ENCODE measurements around the gene EDN2. TPM values are rescaled to one million over a fixed set of nuclear protein-coding genes. Genes with fewer than 3 reads are reported as not detected.

EDN2 gene
- total RNA-seq, 2 donors from 2014 or later: not detected

DNA sequence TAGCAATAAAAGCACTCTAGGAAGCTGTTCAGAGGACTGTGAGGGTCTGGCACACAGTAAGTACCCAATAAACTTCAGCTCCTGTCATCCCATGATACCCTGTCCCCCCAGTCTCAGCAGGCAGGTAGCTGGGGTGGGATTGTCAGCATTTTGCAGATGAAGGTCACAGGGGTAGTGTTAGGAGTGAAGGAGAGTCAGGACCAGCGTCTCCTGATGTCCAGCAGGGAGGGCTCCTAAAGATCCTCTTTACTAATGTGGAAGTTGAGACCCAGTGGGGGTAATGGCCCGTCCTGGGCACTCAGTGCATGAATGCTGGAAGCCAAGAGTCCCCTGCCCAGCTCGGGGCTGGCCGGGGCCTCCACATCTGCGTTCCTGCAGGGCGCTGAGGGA is 31.3 kb upstream of the EDN2 start:
- no peak for TF ChIP-seq CTCF (IDR thresholded peaks at IDR 0.05)
- Histone ChIP-seq H3K4me3 (peak overlapping the region; percentile 83), H3K27me3 (replicated peaks; ENCODE audit: insufficient read depth) (no peaks in the 10 kb centered on the region), H3K4me1 (ENCODE audit: control insufficient read depth in 1 of 2, low read depth in 2 of 2) (peaks cover 12 to 19% of the 10 kb centered on the region in 2 donors), H3K9me3 (no peaks in the 10 kb centered on the region), H3K27ac (no peak overlapping the region), H3K36me3 (no peaks in the 10 kb centered on the region)
- DNase-seq (ENCODE audit: low spot score) (no peak), ATAC-seq (ENCODE audit: insufficient number of reproducible peaks, low FRiP score, low read depth) (no peak)

GRCh38 chr1:41515131-41515678 is 30.7 kb upstream of the EDN2 start:
- Histone ChIP-seq H3K9me3 (no peaks in the 10 kb centered on the region), H3K36me3 (no peaks in the 10 kb centered on the region), H3K4me3 (no peak overlapping the region), H3K27me3 (replicated peaks; ENCODE audit: insufficient read depth) (no peaks in the 10 kb centered on the region), H3K4me1 (ENCODE audit: control insufficient read depth in 1 of 2, low read depth in 2 of 2) (peaks cover 12 to 19% of the 10 kb centered on the region in 2 donors), H3K27ac (no peak overlapping the region)
- no peak for TF ChIP-seq CTCF (IDR thresholded peaks at IDR 0.05)
- DNase-seq (ENCODE audit: low spot score) (no peak), ATAC-seq (ENCODE audit: insufficient number of reproducible peaks, low FRiP score, low read depth) (no peak)

- ATAC-seq (ENCODE audit: insufficient number of reproducible peaks, low FRiP score, low read depth): no peak
- H3K27me3 ChIP-seq (replicated peaks; ENCODE audit: insufficient read depth): no peaks in the 10 kb centered on the region
- H3K4me3 ChIP-seq: no peak overlapping the region
Observed at GRCh38 chr1:41514381-41514780, 29.9 kb upstream of the EDN2 start.

GRCh38 chr1:41513383-41513735 is 28.9 kb upstream of the EDN2 start:
- Histone ChIP-seq H3K27me3 (replicated peaks; ENCODE audit: insufficient read depth) (no peaks in the 10 kb centered on the region), H3K4me1 (ENCODE audit: control insufficient read depth in 1 of 2, low read depth in 2 of 2) (peaks cover 12 to 19% of the 10 kb centered on the region in 2 donors), H3K9me3 (no peaks in the 10 kb centered on the region), H3K36me3 (no peaks in the 10 kb centered on the region), H3K4me3 (no peak overlapping the region), H3K27ac (no peak overlapping the region)
- DNase-seq (ENCODE audit: low spot score) (no peak), ATAC-seq (ENCODE audit: insufficient number of reproducible peaks, low FRiP score, low read depth) (no peak)
- TF ChIP-seq CTCF (IDR thresholded peaks at IDR 0.05): no peak

More at GRCh38 chr1:41514381-41514780, 29.9 kb upstream of the EDN2 start:
- no peaks in the 10 kb centered on the region for H3K36me3 ChIP-seq
- no peak for TF ChIP-seq CTCF (IDR thresholded peaks at IDR 0.05)
- no peak for DNase-seq (ENCODE audit: low spot score)
- no peaks in the 10 kb centered on the region for H3K9me3 ChIP-seq
- H3K27ac ChIP-seq: no peak overlapping the region
- H3K4me1 ChIP-seq (ENCODE audit: control insufficient read depth in 1 of 2, low read depth in 2 of 2): peaks cover 12 to 19% of the 10 kb centered on the region in 2 donors

- ATAC-seq (ENCODE audit: insufficient number of reproducible peaks, low FRiP score, low read depth): no peak
- no peak for TF ChIP-seq CTCF (IDR thresholded peaks at IDR 0.05)
- H3K27me3 ChIP-seq (replicated peaks; ENCODE audit: insufficient read depth): no peaks in the 10 kb centered on the region
- no peak overlapping the region for H3K27ac ChIP-seq
- no peak overlapping the region for H3K4me3 ChIP-seq
- DNase-seq (ENCODE audit: low spot score): no peak
- peaks cover 12 to 19% of the 10 kb centered on the region in 2 donors for H3K4me1 ChIP-seq (ENCODE audit: control insufficient read depth in 1 of 2, low read depth in 2 of 2)
- no peaks in the 10 kb centered on the region for H3K9me3 ChIP-seq
- no peaks in the 10 kb centered on the region for H3K36me3 ChIP-seq
Observed at GRCh38 chr1:41512701-41513382, 28.4 kb upstream of the EDN2 start.
